ENCODE measurements around the gene NUP98.
A peak's percentile ranks its signal among the peaks of the same experiment; 100 is the strongest.
"Not testable (repeated sequence)": the region's sequence is repeated elsewhere in the genome, so short reads cannot be mapped to it uniquely, and the experiment has no call there.

The NUP98 gene

GRCh38 chr11:3799143-3799542, 1.8 kb upstream of the NUP98 start:
- H3K27ac Mint-ChIP-seq, result peak overlapping the region; percentile 99
- H3K4me3 Mint-ChIP-seq, result peak overlapping the region; percentile 97
- H3K9me3 Mint-ChIP-seq, result no peaks in the 10 kb centered on the region
- peaks cover 30% of the 10 kb centered on the region for H3K4me1 Mint-ChIP-seq (ENCODE audit: low read depth)
- DNase-seq (ENCODE audit: low spot score), result no peak
- peaks cover 26% of the 10 kb centered on the region for H3K36me3 Mint-ChIP-seq (ENCODE audit: low read depth)
- H3K27me3 Mint-ChIP-seq (ENCODE audit: low read depth), result no peaks in the 10 kb centered on the region

DNA sequence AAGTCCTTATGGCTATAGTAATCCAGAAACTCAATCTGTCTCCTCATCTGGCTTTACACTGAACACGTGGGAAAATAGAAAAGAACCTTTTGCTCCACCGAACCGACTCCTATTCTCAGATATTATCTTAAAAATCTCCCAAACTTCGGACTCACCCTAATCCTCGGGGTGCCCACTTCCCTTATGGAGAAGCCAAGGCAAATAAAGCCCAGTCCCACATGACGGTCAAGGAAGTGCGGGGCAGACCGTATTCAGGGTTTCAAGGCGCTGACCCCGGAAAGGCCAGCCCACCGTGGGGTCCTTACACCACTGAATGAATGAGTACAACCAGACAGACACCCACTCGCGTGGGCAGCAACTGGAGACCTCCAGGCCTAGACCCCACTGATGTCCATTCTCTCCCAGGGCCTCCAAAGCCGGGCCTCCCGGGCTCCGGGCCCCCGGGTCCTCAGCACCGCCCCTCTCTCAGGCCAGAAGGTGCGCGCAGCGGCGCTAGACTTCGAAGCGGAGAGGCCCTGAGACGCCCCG, 489 bp downstream of the NUP98 start:
- Mint-ChIP-seq H3K36me3 (ENCODE audit: low read depth) (peaks cover 38% of the 10 kb centered on the region), H3K27me3 (ENCODE audit: low read depth) (no peaks in the 10 kb centered on the region), H3K9me3 (no peaks in the 10 kb centered on the region), H3K27ac (peak overlapping the region; percentile 99), H3K4me1 (ENCODE audit: low read depth) (peaks cover 36% of the 10 kb centered on the region), H3K4me3 (peak overlapping the region; percentile 97)
- no peak for DNase-seq (ENCODE audit: low spot score)

DNA sequence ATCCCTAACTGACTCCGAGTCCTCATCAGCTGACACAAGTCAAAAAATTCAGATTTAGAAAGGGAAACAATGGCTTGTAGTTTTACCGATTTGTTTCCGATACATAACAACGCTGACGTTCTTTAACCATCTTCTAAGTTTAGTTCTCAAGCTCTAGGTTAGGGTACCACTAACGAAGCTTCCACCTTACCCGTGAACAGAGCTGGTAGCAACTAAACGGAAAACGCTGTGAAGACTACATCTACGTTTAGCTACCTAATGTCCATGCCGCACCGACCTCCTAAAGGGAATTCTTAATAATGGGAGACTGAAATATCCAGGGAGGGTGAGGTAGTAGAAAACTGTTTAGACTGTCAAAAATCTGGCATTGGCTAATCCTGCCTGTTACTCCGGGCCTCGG, 1.0 kb downstream of the NUP98 start:
- Mint-ChIP-seq H3K27me3 (ENCODE audit: low read depth) (no peaks in the 10 kb centered on the region), H3K4me1 (ENCODE audit: low read depth) (peaks cover 36% of the 10 kb centered on the region), H3K27ac (peak overlapping the region; percentile 99), H3K9me3 (no peaks in the 10 kb centered on the region), H3K36me3 (ENCODE audit: low read depth) (peaks cover 38% of the 10 kb centered on the region), H3K4me3 (peak overlapping the region; percentile 97)
- no peak for DNase-seq (ENCODE audit: low spot score)

- no peaks in the 10 kb centered on the region for H3K27me3 Mint-ChIP-seq (ENCODE audit: low read depth)
- no peaks in the 10 kb centered on the region for H3K9me3 Mint-ChIP-seq
- H3K4me1 Mint-ChIP-seq (ENCODE audit: low read depth), result peaks cover 36% of the 10 kb centered on the region
- no peak for DNase-seq (ENCODE audit: low spot score)
- H3K27ac Mint-ChIP-seq, result peak overlapping the region; percentile 99
- peak overlapping the region; percentile 97 for H3K4me3 Mint-ChIP-seq
- peaks cover 40% of the 10 kb centered on the region for H3K36me3 Mint-ChIP-seq (ENCODE audit: low read depth)
Measured at GRCh38 chr11:3796002-3796311, 1.4 kb downstream of the NUP98 start.

- Mint-ChIP-seq H3K27ac (peak overlapping the region; percentile 99), H3K4me1 (ENCODE audit: low read depth) (peaks cover 38% of the 10 kb centered on the region), H3K4me3 (peak overlapping the region; percentile 97), H3K36me3 (ENCODE audit: low read depth) (peaks cover 43% of the 10 kb centered on the region), H3K27me3 (ENCODE audit: low read depth) (no peaks in the 10 kb centered on the region), H3K9me3 (no peaks in the 10 kb centered on the region)
- DNase-seq (ENCODE audit: low spot score), result no peak
Measured at GRCh38 chr11:3795131-3796001, 2.0 kb downstream of the NUP98 start.

DNA sequence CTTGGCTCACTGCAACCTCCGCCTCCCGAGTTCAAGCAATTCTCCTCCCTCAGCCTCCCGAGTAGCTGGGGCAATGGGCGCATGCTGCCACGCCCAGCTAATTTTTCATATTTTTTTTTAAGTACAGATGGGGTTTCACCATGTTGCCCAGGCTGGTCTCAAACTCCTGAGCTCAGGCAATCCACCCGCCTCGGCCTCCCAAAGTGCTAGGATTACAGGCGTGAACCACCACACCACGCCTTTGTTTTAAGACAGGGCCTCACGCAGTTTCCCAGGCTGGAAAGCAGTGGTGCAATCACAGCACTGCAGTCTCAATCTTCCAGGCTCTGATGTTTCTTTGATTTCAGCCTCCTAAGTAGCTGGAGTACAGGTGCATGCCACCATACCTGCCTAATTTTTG, 3.0 kb downstream of the NUP98 start:
- peak overlapping the region; percentile 10 for H3K4me3 Mint-ChIP-seq

GRCh38 chr11:3786781-3787428, 10.4 kb downstream of the NUP98 start:
- no peak for DNase-seq (ENCODE audit: low spot score)
- Mint-ChIP-seq H3K36me3 (ENCODE audit: low read depth) (peaks cover 50% of the 10 kb centered on the region), H3K4me1 (ENCODE audit: low read depth) (peaks cover 64% of the 10 kb centered on the region), H3K27me3 (ENCODE audit: low read depth) (no peaks in the 10 kb centered on the region), H3K4me3 (peak overlapping the region; percentile 64), H3K9me3 (no peaks in the 10 kb centered on the region), H3K27ac (peak overlapping the region; percentile 78)

More for the DNA sequence above, 3.0 kb downstream of the NUP98 start:
- not testable (repeated sequence) for DNase-seq (ENCODE audit: low spot score); H3K27ac Mint-ChIP-seq; H3K9me3 Mint-ChIP-seq; H3K27me3 Mint-ChIP-seq (ENCODE audit: low read depth)
- peaks cover 44% of the 10 kb centered on the region for H3K4me1 Mint-ChIP-seq (ENCODE audit: low read depth)
- H3K36me3 Mint-ChIP-seq (ENCODE audit: low read depth), result peaks cover 46% of the 10 kb centered on the region

DNA sequence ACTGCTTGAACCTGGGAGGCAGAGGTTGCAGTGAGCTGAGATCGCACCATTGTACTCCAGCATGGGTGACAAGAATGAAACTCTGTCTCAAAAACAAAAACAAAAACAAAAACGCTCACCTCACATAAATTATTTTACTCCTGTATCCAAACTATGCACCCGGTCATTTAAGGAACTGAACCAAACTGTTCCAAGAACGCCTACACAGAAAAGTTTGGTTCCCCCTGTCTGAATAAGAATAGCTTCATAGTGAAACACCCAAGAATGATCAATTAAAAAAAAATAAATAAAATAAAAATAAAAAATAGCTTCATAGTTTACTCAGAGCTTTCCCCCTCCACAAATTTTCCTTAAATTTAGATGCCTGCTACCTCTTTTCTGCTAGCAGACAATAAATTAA, 13.7 kb downstream of the NUP98 start:
- Mint-ChIP-seq H3K9me3 (no peaks in the 10 kb centered on the region), H3K4me3 (peak overlapping the region; percentile 21), H3K27ac (peak overlapping the region; percentile 66), H3K36me3 (ENCODE audit: low read depth) (peaks cover 57% of the 10 kb centered on the region), H3K27me3 (ENCODE audit: low read depth) (no peaks in the 10 kb centered on the region), H3K4me1 (ENCODE audit: low read depth) (peaks cover 58% of the 10 kb centered on the region)
- DNase-seq (ENCODE audit: low spot score), result no peak

- Mint-ChIP-seq H3K36me3 (ENCODE audit: low read depth) (peaks cover 60% of the 10 kb centered on the region), H3K9me3 (no peaks in the 10 kb centered on the region), H3K27ac (peak overlapping the region; percentile 59), H3K4me1 (ENCODE audit: low read depth) (peaks cover 61% of the 10 kb centered on the region), H3K4me3 (peak overlapping the region; percentile 38), H3K27me3 (ENCODE audit: low read depth) (no peaks in the 10 kb centered on the region)
- DNase-seq (ENCODE audit: low spot score), result no peak
Measured at GRCh38 chr11:3782963-3783362, 14.4 kb downstream of the NUP98 start.

GRCh38 chr11:3781423-3781822, 15.9 kb downstream of the NUP98 start:
- H3K27me3 Mint-ChIP-seq (ENCODE audit: low read depth), result no peaks in the 10 kb centered on the region

GRCh38 chr11:3775736-3776406, 21.5 kb downstream of the NUP98 start:
- no peak overlapping the region for H3K4me3 Mint-ChIP-seq
- H3K27ac Mint-ChIP-seq, result no peak overlapping the region
- H3K4me1 Mint-ChIP-seq (ENCODE audit: low read depth), result peaks cover 6% of the 10 kb centered on the region
- H3K9me3 Mint-ChIP-seq, result no peaks in the 10 kb centered on the region
- no peak for DNase-seq (ENCODE audit: low spot score)
- H3K36me3 Mint-ChIP-seq (ENCODE audit: low read depth), result peaks cover 57% of the 10 kb centered on the region
- no peaks in the 10 kb centered on the region for H3K27me3 Mint-ChIP-seq (ENCODE audit: low read depth)

More at GRCh38 chr11:3781423-3781822, 15.9 kb downstream of the NUP98 start:
- Mint-ChIP-seq H3K4me3 (peak overlapping the region; percentile 38), H3K4me1 (ENCODE audit: low read depth) (peaks cover 49% of the 10 kb centered on the region), H3K9me3 (no peaks in the 10 kb centered on the region), H3K36me3 (ENCODE audit: low read depth) (peaks cover 56% of the 10 kb centered on the region), H3K27ac (peak overlapping the region; percentile 45)
- DNase-seq (ENCODE audit: low spot score), result no peak

DNA sequence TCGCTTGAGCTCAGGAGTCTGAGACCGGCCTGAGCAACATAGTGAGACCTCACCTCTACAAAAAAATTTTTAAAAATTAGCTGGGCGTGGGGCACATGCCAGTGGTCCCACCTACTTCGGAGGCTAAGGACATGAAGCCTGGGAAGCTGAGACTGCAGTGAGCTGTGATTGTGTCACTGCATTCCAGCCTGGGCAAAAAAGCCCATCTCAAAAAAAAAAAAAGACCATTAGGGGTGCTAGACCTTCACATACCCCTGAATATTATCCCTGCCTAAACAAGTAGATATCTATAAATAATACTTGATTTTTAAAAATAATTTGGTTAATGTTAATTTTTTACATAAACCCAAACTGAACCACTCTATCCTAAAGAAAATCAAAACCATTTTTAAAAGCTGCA, 24.2 kb downstream of the NUP98 start:
- H3K27ac Mint-ChIP-seq, result no peak overlapping the region
- peaks cover 61% of the 10 kb centered on the region for H3K36me3 Mint-ChIP-seq (ENCODE audit: low read depth)

DNA sequence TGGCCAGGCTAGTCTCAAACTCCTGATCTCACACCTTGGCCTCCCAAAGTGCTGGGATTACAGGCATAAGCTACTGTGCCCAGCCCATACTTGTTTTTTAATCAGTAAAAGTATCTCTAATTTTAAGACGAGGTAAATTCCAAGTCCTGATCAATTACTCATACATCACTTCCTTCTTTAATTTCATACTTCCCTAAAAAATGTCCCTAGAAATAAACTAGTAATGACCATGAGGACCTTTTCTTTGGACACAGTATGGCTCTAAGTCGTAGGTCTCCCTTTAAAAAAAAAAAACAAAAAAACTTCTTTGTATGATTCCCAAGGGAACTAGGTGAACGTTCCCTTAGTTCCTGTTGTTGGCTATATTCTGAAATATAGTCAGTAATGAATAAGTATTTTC, 29.8 kb downstream of the NUP98 start:
- no peak for DNase-seq (ENCODE audit: low spot score)
- Mint-ChIP-seq H3K27me3 (ENCODE audit: low read depth) (no peaks in the 10 kb centered on the region), H3K9me3 (no peaks in the 10 kb centered on the region), H3K4me3 (no peak overlapping the region), H3K4me1 (ENCODE audit: low read depth) (no peaks in the 10 kb centered on the region), H3K27ac (no peak overlapping the region), H3K36me3 (ENCODE audit: low read depth) (peaks cover 59% of the 10 kb centered on the region)

More for the DNA sequence above, 24.2 kb downstream of the NUP98 start:
- no peak overlapping the region for H3K4me3 Mint-ChIP-seq
- H3K4me1 Mint-ChIP-seq (ENCODE audit: low read depth), result peaks cover 1% of the 10 kb centered on the region
- H3K9me3 Mint-ChIP-seq, result no peaks in the 10 kb centered on the region
- no peaks in the 10 kb centered on the region for H3K27me3 Mint-ChIP-seq (ENCODE audit: low read depth)
- DNase-seq (ENCODE audit: low spot score), result no peak

GRCh38 chr11:3766836-3767235, 30.5 kb downstream of the NUP98 start:
- not testable (repeated sequence) for H3K4me1 Mint-ChIP-seq (ENCODE audit: low read depth); H3K4me3 Mint-ChIP-seq; H3K9me3 Mint-ChIP-seq; H3K27ac Mint-ChIP-seq; H3K27me3 Mint-ChIP-seq (ENCODE audit: low read depth); DNase-seq (ENCODE audit: low spot score)
- peaks cover 56% of the 10 kb centered on the region for H3K36me3 Mint-ChIP-seq (ENCODE audit: low read depth)
